HL-60/S4 treated with retinoic acid at 250 ng/mL for 4 days and 3 days (cell line): ENCODE data around the gene DRD2.

Source experiments
- in situ Hi-C: fragments of 300-500 bp; cut with MboI; formaldehyde crosslinking; loops from 2 replicates; pipeline ENCODE4 v1.7.0; 2022; ENCODE audit warnings: low sequenced_read_pairs

The DRD2 gene

DNA sequence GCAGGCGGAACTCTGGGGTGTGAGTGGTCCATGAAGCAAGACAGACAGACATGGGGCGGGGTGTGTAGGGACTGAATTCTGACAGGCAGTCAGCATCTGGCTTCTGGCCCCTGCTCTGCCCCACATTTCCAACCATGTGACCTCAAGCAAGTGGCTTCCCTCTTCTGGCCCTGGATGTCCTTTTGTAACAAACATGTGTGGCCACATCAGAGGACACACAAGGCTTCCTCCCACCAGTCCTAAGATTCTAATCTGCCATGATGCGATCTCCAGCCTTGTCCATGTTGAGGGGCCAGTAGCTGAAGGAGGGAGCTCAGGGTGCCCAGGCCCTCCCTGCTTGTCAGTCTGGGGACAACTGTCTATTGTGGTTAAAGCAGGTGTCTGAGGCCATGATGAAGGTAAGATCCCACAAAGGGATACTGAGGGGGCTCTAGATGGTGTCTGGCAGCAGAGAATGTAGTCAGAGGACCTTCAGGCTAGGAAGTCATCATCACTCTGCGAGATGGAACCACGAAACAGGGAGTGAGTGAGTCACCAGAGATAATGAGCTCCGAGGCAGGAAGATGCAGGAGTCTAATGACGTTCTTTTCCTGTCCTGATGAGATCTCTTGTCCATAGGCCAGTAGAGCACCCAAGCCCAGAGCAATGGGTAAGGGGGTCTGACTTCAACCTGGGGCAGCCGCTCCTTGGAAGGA is 27.4 kb downstream of the DRD2 start:
- in situ Hi-C loops: no loop called here

DNA sequence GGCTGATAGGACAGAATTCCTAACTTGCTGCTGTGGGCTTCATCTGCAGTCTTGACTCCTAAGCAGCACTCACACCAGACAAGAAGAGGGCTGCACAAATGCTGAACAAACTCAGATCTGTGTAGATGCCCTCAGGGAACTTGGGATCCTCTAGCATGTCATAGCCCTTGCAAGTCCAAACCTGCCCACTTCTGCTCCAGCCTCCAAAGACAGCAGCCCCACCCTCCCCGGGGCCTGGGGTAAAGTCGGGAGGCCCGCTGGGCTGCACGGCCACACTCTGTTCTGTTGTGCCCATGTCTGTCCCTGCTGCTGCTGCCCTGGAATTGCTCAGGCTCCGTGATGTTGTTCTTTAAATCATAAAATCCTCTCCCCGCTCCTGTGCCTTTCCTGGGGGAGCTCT is 28.3 kb downstream of the DRD2 start:
- in situ Hi-C loops: no loop called here

- in situ Hi-C loops: no loop called here
Observed at GRCh38 chr11:113446112-113446511, 29.1 kb downstream of the DRD2 start.

DNA sequence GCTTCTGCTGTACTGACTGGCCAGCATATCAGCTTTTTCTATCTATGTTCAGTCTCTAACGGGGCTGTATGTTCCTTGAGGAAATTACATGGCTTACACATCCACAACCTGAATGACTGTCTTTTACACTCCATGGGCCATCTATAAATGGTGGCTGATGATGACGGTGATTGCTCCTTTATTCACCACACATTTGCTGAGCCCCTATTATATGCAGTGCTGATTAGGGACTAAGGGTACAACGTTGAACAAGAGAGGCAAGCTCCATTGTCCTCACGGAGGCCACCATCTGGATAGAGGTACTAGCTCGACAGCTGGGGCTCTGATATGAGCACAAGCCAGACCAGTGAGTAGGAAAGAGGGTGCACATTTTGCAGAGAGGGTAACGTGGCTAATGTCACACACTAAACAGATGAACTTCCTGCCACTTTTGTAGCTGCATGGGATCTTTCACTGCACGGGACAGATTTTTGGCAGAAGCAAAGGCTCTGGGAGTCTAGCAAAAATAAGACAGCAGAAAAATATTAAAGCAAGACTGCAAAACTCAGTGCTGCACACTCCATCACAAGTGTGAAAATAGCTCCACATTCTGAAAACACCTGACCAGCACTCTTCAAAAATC is 30.6 kb downstream of the DRD2 start:
- in situ Hi-C loops: no loop called here

- in situ Hi-C loops: no loop called here
Observed at GRCh38 chr11:113440816-113441215, 34.4 kb downstream of the DRD2 start.

- in situ Hi-C loops: no loop called here
Observed at GRCh38 chr11:113436672-113437252, 38.4 kb downstream of the DRD2 start.

- in situ Hi-C loops: no loop called here
Observed at GRCh38 chr11:113435190-113435968, 39.8 kb downstream of the DRD2 start.

- in situ Hi-C loops: no loop called here
Observed at GRCh38 chr11:113431746-113432145, 43.5 kb downstream of the DRD2 start.

DNA sequence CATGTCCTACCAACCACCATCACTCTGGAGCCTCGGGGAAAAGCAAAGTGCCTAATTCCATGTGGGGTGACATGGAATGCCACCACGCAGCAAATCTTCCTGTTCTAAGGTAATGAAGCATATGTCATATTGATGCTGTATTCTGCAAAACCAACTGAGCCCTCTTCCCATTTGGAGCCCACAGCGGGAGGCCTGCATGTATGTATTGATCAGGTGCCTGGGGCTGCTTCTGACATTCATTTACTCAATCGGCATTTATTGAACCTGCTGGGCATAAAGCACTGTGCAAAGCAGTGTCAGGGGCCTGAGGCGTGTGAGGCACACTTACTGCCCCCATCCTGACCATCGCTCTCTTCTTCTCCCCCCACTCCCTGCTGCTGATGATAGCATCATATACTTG is 48.5 kb downstream of the DRD2 start:
- in situ Hi-C loops: no loop called here

GRCh38 chr11:113420808-113421207 is 54.4 kb downstream of the DRD2 start:
- in situ Hi-C loops: no loop called here

GRCh38 chr11:113419454-113420003 is 55.7 kb downstream of the DRD2 start:
- in situ Hi-C loops: no loop called here

- in situ Hi-C loops: no loop called here
Observed at GRCh38 chr11:113417428-113417827, 57.8 kb downstream of the DRD2 start.

DNA sequence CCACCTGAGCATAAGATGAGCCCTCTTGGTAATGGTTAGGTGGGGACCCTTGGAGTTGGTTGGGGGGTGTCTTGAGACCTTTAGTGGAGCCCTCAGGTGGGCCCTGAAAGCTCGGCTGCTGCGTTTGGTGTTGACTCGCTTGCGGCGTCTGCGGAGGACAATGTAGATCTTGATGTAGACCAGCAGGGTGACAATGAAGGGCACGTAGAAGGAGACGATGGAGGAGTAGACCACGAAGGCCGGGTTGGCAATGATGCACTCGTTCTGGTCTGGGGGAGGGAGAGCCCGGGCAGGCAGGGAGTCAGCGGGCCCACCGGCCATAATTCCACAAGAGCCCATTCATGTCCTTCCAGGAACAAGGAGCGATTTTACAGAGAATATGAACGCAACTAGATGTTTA is 59.9 kb downstream of the DRD2 start:
- in situ Hi-C loops: no loop called here

DNA sequence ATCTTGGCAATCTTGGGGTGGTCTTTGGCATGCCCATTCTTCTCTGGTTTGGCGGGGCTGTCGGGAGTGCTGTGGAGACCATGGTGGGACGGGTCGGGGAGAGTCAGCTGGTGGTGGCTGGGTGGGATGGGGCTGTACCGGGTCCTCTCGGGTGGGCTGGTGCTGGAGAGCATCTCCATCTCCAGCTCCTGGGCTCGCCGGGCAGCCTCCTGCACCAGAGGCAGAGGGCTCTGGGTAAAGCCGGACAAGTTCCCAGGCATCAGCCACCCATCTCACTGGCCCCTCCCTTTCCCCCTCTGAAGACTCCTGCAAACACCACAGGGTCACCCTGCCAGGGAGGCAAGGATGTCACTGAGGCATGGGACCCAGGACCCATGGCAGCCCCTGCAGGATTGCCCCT is 62.5 kb downstream of the DRD2 start:
- in situ Hi-C loops: no loop called here

GRCh38 chr11:113411536-113411935 is 63.7 kb downstream of the DRD2 start:
- in situ Hi-C loops: no loop called here

- in situ Hi-C loops: no loop called here
Observed at GRCh38 chr11:113410414-113411135, 64.6 kb downstream of the DRD2 start.

GRCh38 chr11:113409526-113409925 is 65.7 kb downstream of the DRD2 start:
- in situ Hi-C loops: no loop called here

DNA sequence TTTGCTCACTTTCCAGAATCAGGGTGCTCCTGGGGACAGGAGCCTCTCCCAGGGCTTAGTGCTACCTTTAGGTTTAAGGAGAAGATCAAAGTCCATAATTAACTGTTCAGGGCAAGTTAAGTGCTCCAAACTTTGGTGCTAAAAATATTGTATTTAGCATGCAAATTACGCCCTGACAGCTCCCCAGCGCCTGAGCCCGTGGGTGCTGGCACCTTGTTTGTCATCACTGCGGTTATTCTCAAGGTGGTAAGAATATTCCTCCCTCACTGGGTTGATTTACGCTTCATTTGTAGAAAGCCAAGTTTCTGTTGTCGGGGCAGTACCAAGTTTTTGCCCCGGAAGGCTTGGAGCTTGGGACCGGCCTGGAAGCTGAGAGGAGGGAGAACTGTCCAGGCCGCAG is 66.3 kb downstream of the DRD2 start:
- in situ Hi-C loops: no loop called here

GRCh38 chr11:113408206-113408605 is 67.0 kb downstream of the DRD2 start:
- in situ Hi-C loops: no loop called here

- in situ Hi-C loops: no loop called here
Observed at GRCh38 chr11:113407163-113407562, 68.0 kb downstream of the DRD2 start.
